Measurements from ENCODE around the gene PDIA5. TPM values are rescaled to one million over a fixed set of nuclear protein-coding genes. Genes with fewer than 3 reads are reported as not detected.

Gene PDIA5
- total RNA-seq = 1 to 10 TPM in 1 of 3 donors, under 1 TPM in 2; 0.59 to 3.3 (median 0.63) TPM
- 2.9 TPM for total RNA-seq (2013)

DNA sequence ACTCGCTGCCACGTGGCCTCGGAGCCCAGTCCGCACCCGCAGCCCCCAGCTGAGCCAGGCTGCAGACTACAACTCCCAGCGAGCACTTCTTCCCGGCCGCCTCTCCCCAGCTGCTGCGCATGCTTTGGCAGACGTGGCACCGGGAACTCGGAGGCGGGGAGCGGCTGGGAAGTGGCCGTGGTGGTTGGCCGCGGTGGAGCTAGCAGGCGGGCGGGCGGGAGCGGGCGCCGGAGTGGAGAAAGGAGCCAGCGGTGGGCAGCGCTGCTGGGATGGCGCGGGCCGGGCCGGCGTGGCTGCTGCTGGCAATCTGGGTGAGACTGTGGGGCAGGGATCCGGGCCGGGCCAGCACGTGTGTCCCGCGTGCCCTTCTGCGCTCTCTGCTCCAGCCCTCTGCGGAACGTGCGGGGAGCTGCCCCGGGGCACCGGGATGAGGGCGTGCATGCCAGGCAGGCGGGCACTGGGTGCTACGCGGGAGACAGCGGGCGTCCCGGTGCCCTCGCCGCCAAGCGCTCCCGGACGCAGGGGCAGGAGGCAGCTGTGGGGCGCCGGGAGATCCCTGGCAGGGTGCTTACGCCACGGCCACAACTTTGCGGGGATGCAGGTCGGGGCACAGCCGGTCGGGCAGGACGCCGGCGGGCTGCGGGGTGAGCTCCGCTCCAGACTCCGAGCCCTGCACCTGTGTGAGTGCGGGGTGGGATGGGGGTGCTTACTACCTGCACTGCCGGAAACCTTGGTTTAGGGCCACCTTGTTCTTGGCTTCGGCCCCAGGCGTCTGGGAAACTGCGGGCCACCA, at the start of gene PDIA5:
PDIA5 (plus strand) TSS at position 130 of the 793 bp plus-strand sequence; CDS start at position 270, 140 bp downstream.
- Histone ChIP-seq H3K9me3 (ENCODE audit: control insufficient read depth, insufficient read depth, low read length) (no peaks in the 10 kb centered on the region), H3K4me1 (ENCODE audit: control insufficient read depth, insufficient read depth, low read length) (peaks cover 11% of the 10 kb centered on the region), H3K27me3 (ENCODE audit: control insufficient read depth, insufficient read depth, low read length) (no peaks in the 10 kb centered on the region), H3K36me3 (ENCODE audit: control insufficient read depth, insufficient read depth, low read length) (no peaks in the 10 kb centered on the region), H3K27ac (ENCODE audit: low read length) (no peak within 1 kb of the TSS), H3K4me3 (ENCODE audit: low read length) (peak within 1 kb of the TSS; percentile 48)
- no peak for TF ChIP-seq CTCF (IDR thresholded peaks at IDR 0.05)
- WGBS (ENCODE audit: insufficient coverage) = under 1% methylated on average over 72 of the region's 72 CpGs
- Mint-ChIP-seq H3K27me3 (ENCODE audit: low read depth in 2 of 2) (peaks cover 22 to 30% of the 10 kb centered on the region in 2 donors), H3K4me3 (peak within 1 kb of the TSS; percentile 75), H3K9me3 (no peaks in the 10 kb centered on the region), H3K4me1 (peaks cover 4 to 22% of the 10 kb centered on the region in 2 donors), H3K36me3 (no peaks in the 10 kb centered on the region), H3K27ac (no peak within 1 kb of the TSS)
- DNase-seq (peak in 1 of 2 donors; percentile 49), ATAC-seq (peak; percentile 38 to 65 (median 41))
- intact Hi-C loops (cut with micrococcal nuclease) = no loop called here

DNA sequence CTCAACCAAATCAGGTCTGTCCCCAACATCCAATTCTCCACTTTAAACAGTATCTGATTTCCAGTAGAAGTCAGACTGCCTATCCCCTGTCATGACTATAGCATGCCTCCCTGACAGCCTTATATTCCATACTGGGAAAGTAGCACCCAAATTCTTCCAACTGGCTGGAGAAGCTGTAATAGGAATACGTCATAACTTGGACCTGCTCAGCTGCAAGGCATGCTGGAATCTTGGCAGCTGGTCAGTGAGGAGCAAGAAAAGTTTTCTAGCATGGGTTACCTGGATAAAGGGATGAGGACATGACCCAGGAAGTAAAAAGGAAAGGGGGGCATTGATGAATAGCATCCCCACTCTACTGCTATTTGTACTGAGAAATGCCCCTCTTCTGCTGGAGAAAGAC, 48.1 kb upstream of the PDIA5 start:
- 76% methylated on average over 1 of the region's 1 CpG for WGBS (ENCODE audit: insufficient coverage)
- no peak overlapping the region for H3K4me3 Mint-ChIP-seq
- H3K4me1 ChIP-seq (ENCODE audit: control insufficient read depth, insufficient read depth, low read length) = no peaks in the 10 kb centered on the region

DNA sequence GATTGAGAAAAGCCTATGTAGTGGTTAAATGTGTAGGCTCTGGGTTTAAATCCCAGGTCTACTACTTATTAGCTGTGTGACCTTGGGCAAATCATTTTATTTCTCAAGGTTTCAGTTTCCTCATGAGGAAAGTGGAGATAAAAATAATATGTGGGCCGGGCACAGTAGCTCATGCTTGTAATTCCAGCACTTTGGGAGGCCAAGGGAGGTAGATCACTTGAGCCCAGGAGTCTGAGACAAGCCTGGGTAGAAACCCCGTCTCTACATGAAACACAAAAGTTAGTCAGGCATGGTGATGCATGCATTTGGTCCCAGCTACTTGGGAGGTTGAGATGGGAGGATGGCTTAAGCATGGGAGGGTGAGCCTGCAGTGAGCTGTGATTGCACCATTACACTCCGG, 47.7 kb upstream of the PDIA5 start:
- no peak for DNase-seq
- Mint-ChIP-seq H3K27me3 (ENCODE audit: low read depth in 2 of 2) (peaks cover 30 to 65% of the 10 kb centered on the region in 2 donors), H3K4me3 (no peak overlapping the region), H3K4me1 (no peaks in the 10 kb centered on the region), H3K9me3 (no peaks in the 10 kb centered on the region), H3K27ac (no peak overlapping the region), H3K36me3 (no peaks in the 10 kb centered on the region)
- Histone ChIP-seq H3K9me3 (ENCODE audit: control insufficient read depth, insufficient read depth, low read length) (no peaks in the 10 kb centered on the region), H3K4me3 (ENCODE audit: low read length) (no peak overlapping the region), H3K27me3 (ENCODE audit: control insufficient read depth, insufficient read depth, low read length) (peaks cover 2% of the 10 kb centered on the region), H3K4me1 (ENCODE audit: control insufficient read depth, insufficient read depth, low read length) (no peaks in the 10 kb centered on the region), H3K27ac (ENCODE audit: low read length) (no peak overlapping the region), H3K36me3 (ENCODE audit: control insufficient read depth, insufficient read depth, low read length) (no peaks in the 10 kb centered on the region)
- intact Hi-C loops (cut with micrococcal nuclease) = no loop called here
- no peak for TF ChIP-seq CTCF (IDR thresholded peaks at IDR 0.05)
- WGBS (ENCODE audit: insufficient coverage) = 71% methylated on average over 2 of the region's 3 CpGs
- no peak for ATAC-seq

More for the DNA sequence above, 48.1 kb upstream of the PDIA5 start:
- Mint-ChIP-seq H3K9me3 (no peaks in the 10 kb centered on the region), H3K4me1 (no peaks in the 10 kb centered on the region), H3K27me3 (ENCODE audit: low read depth in 2 of 2) (peaks cover 28 to 65% of the 10 kb centered on the region in 2 donors), H3K27ac (no peak overlapping the region), H3K36me3 (no peaks in the 10 kb centered on the region)
- no peak for ATAC-seq
- no peaks in the 10 kb centered on the region for H3K36me3 ChIP-seq (ENCODE audit: control insufficient read depth, insufficient read depth, low read length)
- H3K9me3 ChIP-seq (ENCODE audit: control insufficient read depth, insufficient read depth, low read length) = no peaks in the 10 kb centered on the region
- intact Hi-C loops (cut with micrococcal nuclease) = no loop called here
- no peak overlapping the region for H3K4me3 ChIP-seq (ENCODE audit: low read length)
- DNase-seq = no peak
- H3K27me3 ChIP-seq (ENCODE audit: control insufficient read depth, insufficient read depth, low read length) = no peaks in the 10 kb centered on the region
- TF ChIP-seq CTCF (IDR thresholded peaks at IDR 0.05) = no peak
- H3K27ac ChIP-seq (ENCODE audit: low read length) = no peak overlapping the region

Measured in natural killer cell (primary cell).